Tongue (tissue), 3 donors: ENCODE measurements around the gene LRFN5. TPM values are rescaled to one million over a fixed set of nuclear protein-coding genes. Genes with fewer than 3 reads are reported as not detected.
A peak's percentile ranks its signal among the peaks of the same experiment; 100 is the strongest.
"Not testable (repeated sequence)": the region's sequence is repeated elsewhere in the genome, so short reads cannot be mapped to it uniquely, and the experiment has no call there.

ENCODE experiments used
- DNase-seq: peaks from one replicate; pipeline ENCODE4 v3.0.0-alpha.2; 2015
- small RNA-seq: library from RNA; depleted of rRNA; stranded (forward); fragments of <200 nt; gene quantifications from one replicate; pipeline ENCODE3, GENCODE V24; 2014; ENCODE audit warnings: low replicate concordance
- total RNA-seq: library from RNA; depleted of rRNA; stranded (reverse); fragments of >200 nt; gene quantifications from one replicate; pipeline ENCODE4 v1.2.3, GENCODE V29; 2014

The LRFN5 gene
- total RNA-seq, 1 donor from 2014 or later: 8.8 TPM

DNA sequence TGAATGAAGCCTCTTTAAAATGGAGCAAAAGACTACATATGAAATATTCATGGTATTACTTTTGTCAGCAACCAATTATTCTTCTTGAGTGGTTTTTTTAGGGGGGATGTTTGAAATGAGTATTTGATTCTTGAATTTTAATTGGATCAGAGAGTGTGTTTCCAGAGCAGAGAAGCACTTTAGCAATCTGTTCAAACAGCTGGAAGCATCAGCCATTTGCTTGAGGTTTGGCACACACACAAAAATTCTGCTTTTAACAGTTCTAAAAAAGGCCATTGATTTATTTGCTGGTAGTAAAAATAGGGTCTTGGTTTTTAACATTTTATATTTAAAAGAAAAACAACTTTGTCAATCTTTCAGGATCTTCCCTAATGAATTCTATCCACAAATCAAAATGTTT is 292.7 kb downstream of the LRFN5 start:
- DNase-seq: peak; percentile 49

DNA sequence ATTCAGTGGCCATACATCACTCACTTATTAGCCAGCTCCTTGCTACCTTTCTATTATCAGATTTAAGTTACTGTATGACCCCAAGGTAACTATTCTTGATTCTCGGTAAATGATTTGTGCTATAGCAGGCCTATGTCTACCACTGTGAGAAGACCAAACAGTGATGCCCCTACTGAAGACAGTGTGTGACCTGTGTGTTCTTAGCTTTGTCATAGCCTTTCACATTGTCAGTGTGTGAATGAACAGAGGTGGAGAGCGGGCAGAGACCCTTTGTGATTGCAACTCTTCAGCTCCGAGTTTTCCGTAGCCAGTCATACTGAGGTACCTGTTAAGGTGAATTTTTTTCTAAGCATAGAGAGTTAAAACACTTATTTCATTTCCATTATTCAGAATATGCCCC is 294.0 kb downstream of the LRFN5 start:
- no peak for DNase-seq

DNA sequence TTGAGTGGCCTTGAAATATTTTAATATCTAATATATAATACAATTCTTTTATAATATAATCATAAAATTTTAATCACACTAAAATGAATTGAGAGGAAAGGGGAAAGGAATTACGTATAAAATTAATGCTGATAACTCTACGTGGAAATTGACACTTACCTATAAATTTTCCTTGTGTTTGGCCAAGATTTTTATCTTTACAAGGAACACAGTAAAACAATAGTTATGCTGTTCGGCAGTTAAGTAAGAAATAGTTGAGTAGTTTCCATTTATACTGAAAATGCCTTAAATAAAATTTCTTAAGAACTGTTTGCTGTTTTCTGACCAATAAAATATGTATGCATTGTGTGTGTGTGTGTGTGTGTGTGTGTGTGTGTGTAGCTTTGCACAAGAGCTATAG is 294.4 kb downstream of the LRFN5 start:
- no peak for DNase-seq

DNA sequence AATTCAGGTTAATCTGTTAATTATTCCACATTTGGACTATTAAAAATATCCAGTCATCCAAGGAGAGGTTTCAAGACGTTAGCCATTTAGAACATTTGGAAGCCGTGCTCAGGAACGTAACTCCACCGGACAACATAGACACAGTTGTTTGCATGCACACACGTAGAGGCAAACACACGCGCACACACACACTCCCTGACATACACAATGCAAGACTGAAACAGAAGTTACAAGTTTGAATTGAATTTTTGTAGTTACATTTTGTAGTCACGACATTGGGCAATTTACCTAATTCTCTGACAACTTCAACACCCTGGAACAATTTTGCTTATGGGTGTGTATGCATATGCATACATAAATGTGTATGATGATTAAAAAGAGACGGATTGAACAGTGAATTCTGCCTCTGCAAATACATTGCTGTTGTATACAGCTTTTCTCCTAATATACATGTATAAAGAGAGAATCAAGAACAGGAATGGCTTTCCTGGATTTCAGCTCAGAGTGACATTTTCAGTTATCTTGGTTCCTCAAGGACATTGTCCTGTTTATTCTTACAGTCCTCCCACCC is 298.8 kb downstream of the LRFN5 start:
- DNase-seq: no peak

DNA sequence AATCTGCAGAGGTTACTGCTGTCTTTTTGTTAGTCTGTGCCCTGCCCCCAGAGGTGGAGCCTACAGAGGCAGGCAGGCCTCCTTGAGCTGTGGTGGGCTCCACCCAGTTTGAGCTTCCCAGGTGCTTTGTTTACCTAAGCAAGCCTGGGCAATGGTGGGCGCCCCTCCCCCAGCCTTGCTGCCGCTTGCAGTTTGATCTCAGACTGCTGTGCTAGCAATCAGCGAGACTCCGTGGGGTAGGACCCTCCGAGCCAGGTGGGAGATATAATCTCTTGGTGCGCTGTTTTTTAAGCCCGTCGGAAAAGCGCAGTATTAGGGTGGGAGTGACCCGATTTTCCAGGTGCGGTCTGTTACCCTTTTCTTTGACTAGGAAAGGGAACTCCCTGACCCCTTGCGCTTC is 304.5 kb downstream of the LRFN5 start:
- DNase-seq: not testable (repeated sequence)

DNA sequence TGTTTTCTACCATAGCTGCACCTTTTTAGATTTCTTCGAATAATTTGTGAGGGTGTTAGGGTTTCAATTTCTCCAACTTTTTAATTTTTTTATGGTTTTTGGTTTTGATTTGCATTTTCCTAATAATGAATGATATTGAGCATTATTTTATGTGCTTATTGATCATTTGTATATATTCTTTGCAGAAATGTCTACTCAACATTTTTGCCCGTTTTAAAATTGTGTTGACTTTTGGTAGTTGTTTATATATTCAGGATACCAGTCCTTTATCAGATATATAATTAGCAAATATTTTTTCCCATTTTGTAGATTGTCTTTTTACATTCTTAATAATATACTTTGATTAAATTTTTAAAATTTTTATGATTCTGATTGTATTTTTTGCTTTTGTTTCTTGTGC is 306.7 kb downstream of the LRFN5 start:
- no peak for DNase-seq

DNA sequence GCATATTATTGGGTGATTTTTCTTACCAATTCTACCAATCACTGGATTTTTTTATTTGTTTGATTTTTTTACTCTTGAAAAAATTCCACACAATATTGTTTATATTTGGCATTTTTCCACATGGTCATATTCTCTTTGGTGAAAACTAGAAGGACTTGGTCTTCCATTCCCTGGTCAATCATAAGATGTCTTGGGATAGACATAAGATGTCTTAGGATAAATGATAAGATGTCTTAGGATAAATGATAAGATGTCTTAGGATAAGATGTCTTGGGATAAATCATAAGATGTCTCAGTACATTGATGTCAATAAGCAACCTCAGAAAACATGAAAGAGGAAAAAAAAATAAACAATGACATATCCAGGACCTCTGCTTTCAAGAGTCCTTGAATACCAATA is 309.1 kb downstream of the LRFN5 start:
- DNase-seq: no peak

DNA sequence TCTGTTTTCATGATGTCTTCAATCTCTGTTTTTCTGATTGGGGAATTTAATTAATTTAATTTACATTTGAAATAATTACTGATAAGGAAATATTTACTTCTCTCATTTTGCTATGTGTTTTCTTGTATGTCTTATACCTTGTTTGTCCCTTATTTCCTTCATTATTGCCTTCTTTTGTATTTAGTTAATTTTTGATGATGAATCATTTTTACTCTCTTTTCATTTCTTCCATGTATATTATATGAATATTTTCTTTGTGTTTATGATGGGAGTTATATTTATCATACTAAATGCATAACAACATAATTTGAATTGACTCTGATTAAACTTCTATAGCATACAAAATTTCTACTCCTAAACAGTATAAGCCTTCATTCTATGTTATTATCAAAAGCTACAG is 309.6 kb downstream of the LRFN5 start:
- DNase-seq: no peak

DNA sequence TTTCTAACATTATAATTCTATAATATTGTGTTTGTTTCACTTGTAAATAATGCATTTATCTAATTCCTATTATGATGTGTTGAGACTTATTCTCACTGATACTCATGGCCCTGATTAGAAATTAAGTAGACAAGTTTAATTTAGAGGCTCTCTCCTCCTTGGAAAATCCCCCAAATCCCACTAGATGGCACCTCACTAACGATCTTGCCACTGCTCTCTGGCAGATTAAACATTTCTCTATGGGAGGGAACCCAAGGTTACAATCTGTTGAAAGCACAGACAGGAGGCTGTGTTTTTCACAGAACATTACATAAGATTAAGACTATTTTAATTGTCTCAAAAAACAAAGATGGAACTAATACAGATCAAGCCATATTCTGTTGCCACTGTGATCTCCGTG is 318.7 kb downstream of the LRFN5 start:
- DNase-seq: peak; percentile 31

DNA sequence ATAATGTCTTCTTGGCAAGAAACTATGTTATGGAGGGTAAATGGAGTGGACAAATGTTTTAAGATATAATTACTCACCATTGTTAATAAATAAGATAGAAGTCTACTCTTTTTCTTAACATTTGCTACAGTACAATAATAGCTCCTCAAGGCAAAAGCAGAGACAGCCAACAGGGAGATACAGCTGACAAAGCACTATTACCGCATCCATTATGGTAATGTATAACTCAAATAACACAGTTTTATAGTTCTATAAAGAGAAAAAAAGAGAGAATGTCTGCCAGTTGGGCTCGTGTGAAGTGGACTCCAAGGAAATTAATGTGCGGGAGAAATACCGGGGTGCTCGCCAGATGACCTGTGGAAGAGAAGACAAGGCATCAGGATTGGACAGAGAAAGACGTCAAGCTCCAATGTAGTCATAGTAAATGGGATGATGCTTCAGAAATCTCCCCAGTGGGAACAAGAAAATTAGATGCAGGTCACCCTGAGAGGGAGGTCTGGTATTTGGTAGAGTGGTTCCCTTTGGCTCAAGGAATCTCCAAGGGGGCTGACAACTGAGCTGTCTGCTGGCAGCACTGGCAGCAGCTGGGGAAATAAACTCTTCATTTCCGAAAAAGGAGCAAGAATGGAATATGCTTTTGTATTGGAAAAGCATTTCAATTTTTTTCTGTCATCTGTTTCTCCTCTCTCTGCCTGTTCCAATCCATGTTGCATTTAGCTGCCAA is 343.9 kb downstream of the LRFN5 start:
- DNase-seq: peak; percentile 77

Small RNA genes within 50 kb of the gene (small RNA-seq; reads per million reads assigned to genes)
- not detected for gene RF00322
